Stimulated activated CD8-positive, alpha-beta memory T cell treated with anti-CD3 and anti-CD28 coated beads, Interleukin-4, amount 100 ng/mL, for 1 hour (primary cell): ENCODE measurements around the gene S1PR3.

Source experiments
- DNase-seq, 2 donors: peaks; one replicate each; pipeline ENCODE4 v3.0.0-alpha.2; 2020; ENCODE audit warnings: low read depth in 2 of 2, low spot score in 1 of 2

The S1PR3 gene

DNA sequence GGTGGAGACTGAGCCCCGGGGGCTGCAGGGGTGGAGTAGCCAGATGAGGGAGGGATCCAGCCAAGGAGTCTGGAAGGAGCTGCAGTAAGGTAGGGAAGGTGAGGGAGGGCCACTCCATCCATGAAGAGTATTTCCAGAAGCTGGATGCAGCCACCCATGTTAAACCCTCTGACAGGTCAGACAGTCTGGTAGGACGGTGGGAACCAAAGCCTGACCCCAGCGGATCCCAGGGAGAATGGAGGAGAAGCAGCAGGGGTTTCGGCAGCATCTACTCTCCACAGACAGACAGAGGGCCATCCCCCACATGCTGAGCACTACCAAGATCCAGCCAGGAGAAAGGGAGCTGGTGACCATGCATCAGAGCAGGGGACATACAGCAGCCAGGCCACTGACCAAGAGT lies 22.5 kb upstream of the S1PR3 start:
- no peak for DNase-seq

DNA sequence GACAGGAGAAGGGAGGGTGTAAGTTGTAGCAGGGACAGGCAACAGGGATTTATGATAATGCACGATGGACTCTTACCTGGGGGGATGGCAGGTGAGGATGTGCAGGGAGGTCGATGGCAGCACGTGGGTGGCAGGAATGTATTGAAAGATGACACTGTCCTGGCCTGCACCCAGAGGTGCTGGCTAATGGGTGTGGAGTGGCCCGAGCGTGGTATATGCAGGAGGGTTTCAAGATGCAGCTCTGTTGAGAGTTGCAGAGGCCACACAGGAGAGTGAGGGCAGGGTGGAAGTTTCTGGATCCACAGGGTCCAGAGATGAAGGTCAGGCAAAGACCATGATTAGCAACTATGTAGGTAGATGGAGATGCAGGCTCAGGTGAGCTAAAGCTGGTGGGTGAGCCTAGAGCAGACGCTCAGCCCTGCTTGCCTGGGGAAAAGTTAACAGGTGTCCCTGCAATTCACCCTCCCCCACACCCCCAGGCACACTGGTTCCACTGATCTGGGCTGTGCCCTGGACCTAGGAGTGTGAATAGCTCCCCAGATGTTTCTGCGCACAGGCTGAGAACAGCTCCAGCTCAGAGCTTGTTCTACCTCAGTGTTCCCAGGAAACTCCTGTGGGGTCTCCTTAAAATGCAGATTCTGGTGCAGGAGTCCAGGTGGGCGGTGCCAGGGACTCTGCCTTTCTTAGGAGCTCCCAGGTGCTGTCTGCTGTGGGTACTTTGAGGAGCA lies 21.5 kb upstream of the S1PR3 start:
- DNase-seq = no peak

DNA sequence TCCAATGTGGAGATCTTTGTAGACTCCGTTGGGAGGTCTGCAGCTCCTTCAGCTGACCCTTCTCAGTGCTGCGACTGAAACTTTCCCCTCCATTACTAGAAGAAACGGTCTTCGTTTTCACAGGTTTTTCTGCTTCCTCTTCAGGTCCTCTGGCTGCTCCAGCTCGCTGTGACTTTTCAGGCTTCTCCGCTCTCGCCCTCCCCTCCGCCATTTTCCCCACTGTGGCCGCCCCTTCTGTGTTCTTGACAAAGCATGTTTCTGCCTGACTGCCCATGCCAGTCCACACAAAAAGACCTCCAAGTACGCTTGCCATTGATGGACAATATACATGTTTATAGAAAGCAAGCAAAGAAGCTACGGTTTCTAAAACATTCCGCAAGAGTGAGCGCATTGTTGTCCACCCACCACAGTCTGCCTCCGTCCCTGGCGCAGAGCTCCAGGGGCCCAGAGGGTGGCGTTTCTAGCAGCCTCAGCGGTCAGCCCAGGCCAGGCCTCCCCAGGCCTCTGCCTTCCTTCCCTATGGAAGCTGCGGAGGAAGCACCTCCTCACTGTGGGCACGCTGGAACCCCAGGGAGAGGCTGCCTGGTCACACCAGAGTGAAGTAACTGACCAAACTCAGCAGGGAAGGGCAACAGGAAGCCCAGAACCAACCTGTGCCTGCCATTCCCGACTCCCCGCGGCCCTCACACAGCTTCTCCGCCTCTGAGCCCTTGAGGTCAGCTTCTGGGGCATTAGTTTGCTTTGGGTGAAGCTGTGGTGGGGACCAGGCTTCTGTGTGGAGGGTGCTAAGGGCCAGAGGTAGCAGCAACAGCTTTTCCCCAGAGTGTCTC lies 19.9 kb upstream of the S1PR3 start:
- DNase-seq = no peak

DNA sequence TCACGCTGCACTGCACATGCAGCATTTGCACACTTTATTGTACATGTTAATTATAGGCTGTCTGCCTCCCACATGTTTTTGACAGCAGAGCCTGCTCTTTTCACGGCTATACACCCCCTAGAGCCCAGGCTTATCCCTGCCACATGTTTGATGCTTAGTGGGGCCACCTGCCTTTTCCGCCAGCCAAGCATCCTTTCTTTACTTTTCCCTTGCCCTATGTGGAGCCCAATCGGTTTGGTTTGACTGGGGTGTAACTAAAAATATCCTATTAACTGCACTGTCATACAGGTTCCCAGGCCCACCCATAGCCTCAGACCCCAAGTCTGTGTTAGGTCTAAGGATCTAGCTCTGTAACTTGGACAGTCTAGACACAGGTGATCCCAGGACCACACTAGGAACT lies 18.9 kb upstream of the S1PR3 start:
- DNase-seq = no peak

DNA sequence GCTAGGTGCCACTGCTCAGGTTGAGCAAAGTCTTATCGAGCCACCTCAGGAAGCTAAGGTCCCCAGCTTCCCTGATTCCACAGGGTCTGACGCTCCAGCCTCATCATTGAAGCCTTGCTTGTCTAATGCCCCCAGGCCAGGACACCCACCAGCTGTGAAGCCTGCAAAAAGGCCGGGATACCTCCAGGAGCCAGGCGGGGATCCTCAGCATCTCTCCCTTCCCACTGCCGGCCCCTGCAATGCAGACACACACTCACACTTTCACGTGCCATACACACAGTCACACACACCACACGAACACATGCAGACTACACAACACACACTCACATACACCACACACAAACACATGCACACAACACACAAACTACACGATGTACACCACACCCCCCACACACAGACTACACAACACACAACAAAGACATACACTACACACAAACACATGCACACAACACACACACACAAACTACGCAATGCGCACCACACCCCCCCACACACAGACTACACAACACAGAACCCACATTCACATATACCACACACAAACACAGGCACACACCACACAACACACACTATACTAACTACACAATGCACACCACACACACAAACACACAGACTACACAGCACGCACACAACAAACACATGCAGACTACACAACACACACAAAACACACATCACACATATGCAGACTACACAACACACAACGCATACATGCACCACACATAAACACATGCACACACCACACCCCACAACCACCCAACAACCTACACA lies 17.8 kb upstream of the S1PR3 start:
- no peak for DNase-seq

DNA sequence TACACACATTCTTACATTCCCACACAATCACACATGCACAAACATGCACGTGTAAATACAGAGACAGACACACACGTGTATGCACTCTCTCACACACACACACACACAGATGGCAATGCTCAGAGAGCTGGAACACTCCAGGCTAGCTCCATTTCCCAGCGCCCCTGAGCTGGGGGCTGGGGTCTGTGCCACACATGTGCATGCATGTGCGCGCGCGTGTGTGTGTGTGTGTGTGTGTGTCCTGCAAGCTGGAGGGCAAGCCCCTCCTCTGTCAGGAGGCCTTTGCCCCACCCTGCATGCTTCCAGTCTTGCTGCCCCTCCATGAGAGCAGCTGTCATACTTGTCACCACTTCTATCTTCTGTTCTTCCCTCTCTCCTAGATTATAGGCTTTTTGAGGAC lies 16.6 kb upstream of the S1PR3 start:
- DNase-seq = no peak

DNA sequence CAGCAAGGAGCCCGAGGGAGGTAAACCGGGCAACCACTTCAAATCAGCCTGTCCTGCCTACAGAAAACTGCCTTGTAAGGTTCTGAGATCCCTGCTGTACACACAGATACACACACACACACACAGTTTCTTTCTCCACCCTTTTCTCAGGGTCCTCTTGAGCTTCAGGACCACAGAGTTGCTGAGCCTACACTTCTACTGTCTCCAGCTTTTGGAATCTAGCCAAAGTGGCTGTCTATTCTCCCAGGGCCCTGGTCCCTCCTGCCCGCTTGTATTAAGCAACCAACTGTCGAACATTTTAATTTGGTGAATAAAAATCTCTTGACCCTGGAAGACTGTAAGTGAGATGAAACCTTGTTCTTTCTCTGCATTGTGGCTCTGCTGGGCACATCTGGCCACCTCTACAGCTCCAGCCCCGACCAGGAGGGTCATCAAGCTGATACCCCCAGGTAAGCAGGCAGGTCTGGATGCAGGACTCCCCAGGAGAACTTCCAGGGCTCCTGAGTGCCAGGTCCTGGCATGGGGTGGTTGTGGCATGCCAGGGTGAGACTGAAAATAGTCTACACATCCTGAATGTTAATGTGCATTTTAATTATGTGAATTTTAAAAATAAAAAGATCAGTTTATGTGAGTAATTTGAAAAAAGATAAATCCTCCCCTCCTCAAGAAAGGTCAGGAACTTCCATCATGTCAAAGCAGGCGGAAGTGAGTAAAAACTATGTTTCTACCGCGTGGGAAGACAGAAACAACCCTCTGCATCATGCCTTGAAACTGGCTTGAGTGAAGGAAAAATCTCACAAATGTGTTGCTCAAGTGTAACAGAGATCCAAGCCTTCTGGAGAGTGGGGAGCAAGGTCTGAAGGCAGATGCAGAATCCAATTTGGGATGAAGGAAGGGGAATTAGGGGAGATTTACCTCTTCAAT lies 15.0 kb upstream of the S1PR3 start:
- no peak for DNase-seq

DNA sequence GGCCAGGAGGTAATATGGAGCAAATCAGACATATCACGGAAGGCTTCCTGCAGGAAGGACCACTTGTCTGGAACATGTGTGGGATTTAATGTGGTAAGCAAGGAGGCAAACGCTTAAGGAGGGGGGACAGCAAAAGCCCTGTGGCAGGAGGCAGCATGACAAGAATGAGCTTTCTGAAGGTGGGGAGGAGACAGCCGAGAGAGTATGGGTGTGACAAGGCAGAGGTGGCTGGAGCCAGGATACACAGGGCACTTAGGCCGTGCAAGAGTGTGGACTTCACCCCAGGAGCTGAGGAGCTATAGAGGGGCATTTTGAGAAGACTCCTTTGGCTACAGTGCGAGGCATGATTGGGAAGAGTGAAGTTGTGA lies 14.4 kb upstream of the S1PR3 start:
- DNase-seq = no peak

DNA sequence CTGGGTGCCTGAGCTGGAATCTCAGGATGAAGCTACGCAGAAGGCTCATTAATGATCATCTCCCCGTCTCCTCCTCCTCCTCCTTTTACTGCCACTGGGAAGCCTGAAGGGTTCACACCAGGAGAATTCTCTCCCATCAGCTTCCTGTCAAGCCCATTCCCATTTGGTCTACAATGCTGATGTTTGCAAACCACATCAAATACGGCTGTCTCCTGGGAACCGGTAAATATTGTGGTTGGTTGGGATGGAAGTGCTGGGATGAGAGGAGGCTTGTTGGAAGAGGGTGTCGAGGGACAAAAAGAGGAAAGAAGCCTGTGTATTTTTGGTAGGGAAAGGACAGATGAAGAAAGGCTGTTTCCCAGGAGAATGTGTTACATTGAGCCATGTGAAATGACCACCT lies 13.2 kb upstream of the S1PR3 start:
- no peak for DNase-seq

DNA sequence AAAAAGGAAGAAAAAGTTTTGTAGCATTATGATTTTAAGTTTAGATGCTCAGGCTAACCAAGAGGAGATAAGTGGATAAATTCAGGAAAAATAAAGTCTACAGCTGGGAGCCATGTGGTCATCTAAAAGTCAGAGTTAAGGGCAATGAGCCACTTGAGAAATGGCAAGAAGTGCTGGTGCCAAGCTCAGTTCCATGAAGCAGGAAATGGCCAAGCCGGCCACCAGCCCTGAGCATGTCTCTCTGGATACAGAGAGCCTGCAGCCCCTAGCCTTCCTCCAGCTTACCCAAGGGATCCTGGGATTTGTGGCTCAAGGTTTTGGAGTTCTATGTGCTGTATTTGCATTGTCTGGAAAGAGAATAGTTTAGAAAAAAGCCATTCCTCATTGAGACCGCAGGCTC lies 12.2 kb upstream of the S1PR3 start:
- no peak for DNase-seq

DNA sequence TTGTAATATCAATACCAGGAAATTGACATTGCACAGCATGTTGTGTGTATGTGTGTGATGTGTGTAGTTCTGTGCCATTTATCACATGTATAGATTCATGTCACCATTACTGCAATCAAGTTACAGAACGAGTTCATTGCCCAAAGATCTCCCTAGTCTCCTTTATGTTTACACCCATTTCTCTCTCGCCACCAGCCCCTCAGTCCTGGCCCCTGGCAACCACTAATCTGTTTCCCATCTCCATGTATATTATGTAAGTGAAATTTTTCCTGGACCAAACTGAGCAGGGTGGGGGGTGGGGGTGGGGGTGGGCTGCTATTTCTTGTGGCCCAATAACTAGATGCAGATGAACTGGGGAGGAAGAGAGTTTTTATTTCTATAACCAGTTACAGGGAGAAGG lies 11.5 kb upstream of the S1PR3 start:
- DNase-seq = no peak

DNA sequence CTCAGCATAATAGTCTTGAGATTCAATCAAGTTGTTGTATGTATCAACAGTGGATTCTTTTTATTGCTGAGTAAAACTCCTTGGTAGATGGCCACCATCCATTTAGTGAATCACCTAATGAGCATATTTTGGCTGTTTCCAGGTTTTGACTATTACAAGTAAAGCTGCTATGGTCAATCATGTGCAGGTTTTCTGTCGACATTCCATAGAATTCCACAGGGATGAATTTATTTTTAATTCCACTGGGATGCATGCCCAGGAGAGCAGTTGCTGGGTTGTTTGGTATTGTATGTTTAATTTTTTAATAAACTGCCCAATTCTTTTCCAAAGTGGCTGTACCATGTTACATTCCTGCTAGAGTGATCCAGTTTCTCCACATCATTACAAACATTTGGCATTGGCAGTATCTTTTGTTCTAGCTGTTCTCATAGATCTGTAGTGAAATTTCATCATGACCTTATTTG lies 10.5 kb upstream of the S1PR3 start:
- no peak for DNase-seq

DNA sequence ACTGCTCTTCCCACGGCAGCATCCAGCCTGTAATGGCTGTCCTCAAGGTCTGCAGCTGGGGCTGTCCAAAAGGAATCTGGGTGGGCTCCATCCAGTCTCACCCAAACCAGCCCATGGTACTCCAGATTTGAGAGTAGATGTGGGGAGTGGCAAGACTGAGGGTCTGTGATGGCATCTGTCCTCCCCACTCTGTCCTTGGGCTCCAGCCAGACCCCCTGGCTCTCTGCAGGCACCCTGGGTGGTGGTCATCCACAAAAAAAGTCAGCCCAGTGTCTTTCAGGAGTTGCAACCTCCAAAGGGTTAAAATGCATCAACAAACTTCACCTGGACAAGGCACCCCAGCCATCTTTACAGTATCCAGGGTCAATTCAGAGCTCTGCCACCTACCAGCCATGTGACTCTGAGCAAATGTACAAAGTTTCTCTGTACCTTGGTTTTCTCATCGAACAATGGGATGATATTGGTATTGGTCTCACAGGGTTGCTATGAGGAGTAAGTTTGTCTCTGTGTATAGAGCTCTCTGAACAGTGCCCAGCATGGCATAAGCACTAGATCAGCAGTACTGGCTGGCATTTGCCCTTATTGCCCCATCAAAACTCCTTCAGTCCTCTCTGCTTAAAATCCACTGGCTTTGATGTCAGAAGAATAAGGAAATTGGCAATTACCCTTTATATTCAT lies 7.3 kb upstream of the S1PR3 start:
- DNase-seq = no peak

DNA sequence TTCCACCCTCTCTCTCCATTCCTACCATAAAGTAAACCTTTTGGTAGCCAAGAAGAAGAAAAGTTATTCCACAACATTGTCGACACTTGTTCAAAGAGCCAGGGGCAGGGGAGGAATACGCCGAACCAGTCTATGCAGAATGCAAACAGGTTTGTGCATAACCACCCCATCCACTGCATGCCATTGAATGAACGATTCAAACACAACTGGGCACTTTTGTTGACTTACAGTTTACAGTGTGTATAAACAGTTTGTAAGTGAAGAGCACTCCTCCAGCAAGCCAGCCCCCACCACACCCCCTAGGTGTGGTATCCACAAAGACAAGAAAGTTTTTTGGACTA lies 6.8 kb upstream of the S1PR3 start:
- no peak for DNase-seq

DNA sequence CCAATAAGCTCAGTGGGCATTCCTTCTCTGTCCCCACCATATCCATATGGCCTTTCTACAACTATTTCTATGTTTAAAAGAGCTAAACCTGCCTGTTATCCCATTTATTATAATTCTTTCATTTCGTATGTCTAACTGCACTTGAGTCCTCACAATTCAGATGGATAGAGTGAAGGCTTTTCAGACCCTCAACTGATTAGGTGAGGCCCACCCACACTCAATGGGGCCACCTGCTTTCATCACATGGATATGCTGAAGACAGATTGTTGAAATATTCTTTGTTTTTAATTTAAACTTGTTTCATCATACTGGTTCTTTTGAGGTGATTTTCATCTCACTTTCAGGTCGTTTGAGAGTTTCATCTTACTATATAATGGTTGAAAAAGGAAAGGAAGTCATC lies 5.7 kb upstream of the S1PR3 start:
- no peak for DNase-seq

DNA sequence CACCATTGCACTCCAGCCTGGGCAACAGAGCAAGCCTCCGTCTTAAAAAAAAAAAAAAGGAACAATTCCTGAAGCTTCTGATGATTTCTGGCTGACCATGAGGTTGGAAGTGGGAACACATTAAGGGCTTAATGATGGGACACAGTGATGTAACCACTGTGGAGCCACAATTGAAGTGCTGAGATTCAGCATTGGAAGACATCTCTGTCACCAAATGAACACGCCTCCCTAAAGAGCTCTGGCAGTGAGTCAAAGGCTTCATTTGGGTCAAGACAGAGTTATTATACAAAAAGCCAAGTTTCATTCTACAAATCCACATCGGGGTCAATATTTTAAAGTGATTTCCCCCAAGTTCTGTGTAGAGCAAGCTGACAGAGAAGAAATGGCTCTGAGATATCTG lies 4.5 kb upstream of the S1PR3 start:
- DNase-seq = no peak

DNA sequence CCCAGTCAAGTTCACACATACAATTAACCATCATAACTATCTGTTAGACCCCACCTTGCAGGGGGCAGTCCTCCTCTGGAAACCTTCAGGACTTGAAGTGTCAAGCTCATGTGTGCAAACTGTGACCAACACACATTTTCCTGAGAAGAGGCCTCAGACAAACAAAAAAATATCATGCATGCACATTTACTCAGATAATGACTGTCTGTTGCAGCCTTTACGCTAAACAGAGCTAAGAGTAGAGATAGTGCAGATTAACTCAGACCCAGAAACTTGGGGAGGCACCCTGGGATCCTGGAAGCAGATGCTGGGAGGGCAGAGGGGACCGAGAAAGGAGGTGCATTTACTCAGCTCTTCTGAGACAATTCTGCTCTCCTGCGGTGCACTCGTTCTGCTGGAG lies 3.6 kb upstream of the S1PR3 start:
- DNase-seq = no peak

DNA sequence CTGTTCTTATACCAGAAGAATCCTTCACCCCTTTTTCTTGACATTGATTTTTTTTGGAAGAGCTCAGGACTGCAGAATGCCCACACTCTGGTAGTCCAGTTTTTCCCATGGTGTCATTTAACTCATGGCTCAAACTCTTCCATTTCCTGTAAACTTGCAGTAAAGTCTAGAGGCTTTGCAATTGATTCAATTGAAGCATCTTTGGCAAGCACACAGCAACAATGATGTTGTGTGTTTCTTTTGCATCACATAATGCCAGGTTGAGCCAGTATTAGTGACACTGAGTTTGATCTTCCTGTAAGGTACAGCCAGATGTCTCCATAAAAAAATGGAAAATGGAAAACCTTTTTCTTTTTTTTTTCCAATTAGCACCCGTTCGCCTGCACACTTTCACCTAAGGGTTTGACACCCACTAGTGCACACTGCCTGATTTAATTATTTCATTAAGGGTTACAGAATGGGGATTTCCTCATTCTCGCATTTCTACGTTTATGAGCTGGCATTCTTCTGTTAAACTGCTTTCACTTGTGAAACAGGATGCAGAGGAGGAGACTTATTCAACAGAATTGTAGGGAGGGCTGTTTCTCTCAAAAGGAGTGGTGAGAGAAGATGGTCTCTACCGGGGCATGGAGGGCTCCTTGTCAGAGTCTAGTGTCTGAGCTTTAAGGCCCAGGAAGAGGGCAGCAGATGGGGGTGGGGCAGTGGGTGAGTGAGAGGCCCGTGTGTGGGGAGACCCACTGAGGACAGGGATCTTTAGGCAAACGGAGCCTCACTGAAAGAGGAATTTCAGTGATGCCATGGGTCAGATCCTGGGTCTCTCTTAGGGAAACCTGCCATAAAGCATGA lies 2.2 kb upstream of the S1PR3 start:
- DNase-seq = no peak

DNA sequence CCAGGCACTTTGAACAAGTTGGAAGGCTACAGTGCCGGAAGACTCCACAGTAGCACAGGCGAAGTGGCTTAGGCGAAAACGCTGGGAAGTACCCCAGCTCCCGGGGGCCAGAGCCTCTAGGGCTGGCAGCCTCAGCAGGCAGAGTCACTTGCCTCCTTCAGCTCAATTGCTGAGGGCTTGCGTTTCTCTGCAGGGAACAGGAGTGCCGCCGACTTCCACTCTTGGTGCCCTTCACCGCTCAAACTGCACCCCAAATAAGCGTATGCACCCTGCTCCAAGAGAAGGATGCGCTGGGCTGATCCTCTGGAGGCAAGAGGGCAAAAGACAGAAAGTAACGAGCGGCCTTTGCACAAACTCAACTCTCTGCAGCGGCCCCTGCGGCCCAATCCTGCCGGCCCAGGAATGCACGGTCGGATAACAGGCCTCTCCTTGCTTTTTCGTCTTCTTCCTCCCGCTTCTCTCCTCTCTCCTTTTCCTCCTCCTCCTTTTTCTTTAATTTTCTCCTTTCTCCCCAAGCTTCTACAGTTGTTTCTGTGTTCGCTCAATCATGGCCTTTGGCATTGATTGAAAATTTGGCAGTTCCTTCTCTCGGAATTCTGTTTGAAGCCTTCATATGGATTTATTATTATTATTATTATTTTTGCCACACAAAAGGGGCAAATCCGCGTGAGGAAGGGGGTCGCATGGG lies 1.1 kb upstream of the S1PR3 start:
- DNase-seq = no peak
